ENCODE data around the gene SGSM2. TPM values are rescaled to one million over a fixed set of nuclear protein-coding genes. Genes with fewer than 3 reads are reported as not detected.

Gene SGSM2
- total and polyA plus RNA-seq, 10 donors, result 30.7 to 90.4 (median 69.6) TPM

DNA sequence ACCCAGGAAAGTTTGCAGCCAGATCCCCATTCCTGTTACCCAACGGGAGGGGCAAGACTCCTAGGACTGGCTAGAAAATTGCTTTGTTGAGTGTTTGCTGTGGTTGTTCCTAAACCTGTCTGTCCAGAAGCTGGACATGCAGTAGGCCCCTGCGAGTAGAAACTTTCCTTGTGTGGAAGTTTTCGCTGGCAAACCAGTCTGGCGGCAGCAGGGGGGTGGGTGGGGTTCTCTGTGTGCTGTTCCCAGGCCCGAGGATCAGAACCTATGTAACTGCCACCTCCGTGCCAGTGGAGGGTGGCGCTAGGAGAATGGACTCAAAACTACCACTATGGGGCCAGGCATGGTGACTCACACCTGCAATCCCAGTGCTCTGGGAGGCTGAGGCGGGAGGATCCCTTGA, 9.2 kb downstream of the SGSM2 start:
- H3K9me3 ChIP-seq, result no peaks in the 10 kb centered on the region
- TF ChIP-seq POLR2A (IDR thresholded peaks at IDR 0.05) (no peak), POLR2AphosphoS5 (IDR thresholded peaks at IDR 0.05) (no peak)
- TF ChIP-seq, protein P1, sequence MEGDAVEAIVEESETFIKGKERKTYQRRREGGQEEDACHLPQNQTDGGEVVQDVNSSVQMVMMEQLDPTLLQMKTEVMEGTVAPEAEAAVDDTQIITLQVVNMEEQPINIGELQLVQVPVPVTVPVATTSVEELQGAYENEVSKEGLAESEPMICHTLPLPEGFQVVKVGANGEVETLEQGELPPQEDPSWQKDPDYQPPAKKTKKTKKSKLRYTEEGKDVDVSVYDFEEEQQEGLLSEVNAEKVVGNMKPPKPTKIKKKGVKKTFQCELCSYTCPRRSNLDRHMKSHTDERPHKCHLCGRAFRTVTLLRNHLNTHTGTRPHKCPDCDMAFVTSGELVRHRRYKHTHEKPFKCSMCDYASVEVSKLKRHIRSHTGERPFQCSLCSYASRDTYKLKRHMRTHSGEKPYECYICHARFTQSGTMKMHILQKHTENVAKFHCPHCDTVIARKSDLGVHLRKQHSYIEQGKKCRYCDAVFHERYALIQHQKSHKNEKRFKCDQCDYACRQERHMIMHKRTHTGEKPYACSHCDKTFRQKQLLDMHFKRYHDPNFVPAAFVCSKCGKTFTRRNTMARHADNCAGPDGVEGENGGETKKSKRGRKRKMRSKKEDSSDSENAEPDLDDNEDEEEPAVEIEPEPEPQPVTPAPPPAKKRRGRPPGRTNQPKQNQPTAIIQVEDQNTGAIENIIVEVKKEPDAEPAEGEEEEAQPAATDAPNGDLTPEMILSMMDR (IDR thresholded peaks at IDR 0.05 in 8 of 11, conservative IDR thresholded peaks at IDR 0.05 in 3 of 11), result no peak
- H3K4me3 ChIP-seq, result no peak overlapping the region
- no peaks in the 10 kb centered on the region for H3K27me3 ChIP-seq (replicated peaks in 1 of 7)
- DNase-seq, result no peak
- H3K36me3 ChIP-seq, result peaks cover 0 to 57% (median 2%) of the 10 kb centered on the region in 6 donors
- H3K4me1 ChIP-seq, result peaks cover 0 to 10% (median 0%) of the 10 kb centered on the region in 6 donors
- no peak overlapping the region for H3K27ac ChIP-seq
- 90 to 98% (median 96%) methylated on average over 7 to 8 of the region's 8 CpGs for WGBS, 5 donors
- intact Hi-C loops (cut with DNase I; ENCODE audit: low total_unique reads), result no loop called here

DNA sequence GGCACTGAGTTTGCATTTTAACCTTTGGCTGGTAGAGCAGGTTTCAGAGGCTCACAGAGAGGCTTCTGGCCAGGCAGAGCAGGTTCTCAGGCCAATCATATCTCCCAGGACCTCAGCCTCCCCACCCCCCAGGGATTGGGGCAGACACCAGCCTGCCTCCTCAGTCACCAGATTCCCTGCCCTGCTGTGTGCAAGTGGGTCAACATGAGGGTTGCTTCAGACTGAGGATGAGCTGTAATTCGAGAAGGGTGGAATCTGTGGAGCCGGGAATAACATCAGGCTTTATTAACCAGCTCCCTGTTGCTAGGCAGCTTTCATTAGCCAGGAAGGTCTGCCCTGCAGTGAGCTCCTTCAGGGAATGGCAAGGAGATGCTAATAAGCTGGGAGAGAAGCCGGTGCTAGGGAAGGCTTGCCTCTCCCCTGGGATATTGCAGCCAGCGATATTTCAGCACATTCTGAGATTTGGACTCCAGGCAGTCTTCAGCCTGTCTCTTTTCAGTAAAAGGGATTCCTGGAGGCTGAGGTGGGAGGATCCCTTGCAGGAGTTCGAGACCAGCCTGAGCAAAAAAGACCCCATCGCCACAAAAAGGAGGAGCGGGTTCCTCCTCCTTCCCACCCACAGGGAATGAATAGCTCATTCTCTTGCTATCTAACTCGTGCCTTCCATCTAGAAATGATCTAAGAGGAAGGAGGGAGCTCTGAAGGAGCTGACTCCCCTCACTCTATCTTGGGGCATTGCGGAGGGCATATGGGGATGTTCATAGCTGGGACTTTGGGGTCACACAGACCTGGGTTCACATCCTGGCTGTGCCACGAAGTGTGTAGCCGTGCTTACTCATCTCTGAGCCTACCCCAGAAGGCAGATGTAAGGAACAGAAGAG, 10.7 kb downstream of the SGSM2 start:
- DNase-seq, result peak; percentile 28
- intact Hi-C loops (cut with DNase I; ENCODE audit: low total_unique reads), result no loop called here
- Histone ChIP-seq H3K4me3 (no peak overlapping the region), H3K36me3 (peaks cover 0 to 41% (median 2%) of the 10 kb centered on the region in 6 donors), H3K4me1 (peaks cover 2 to 10% (median 2%) of the 10 kb centered on the region in 6 donors), H3K27ac (no peak overlapping the region), H3K9me3 (no peaks in the 10 kb centered on the region), H3K27me3 (replicated peaks in 1 of 7) (no peaks in the 10 kb centered on the region)
- WGBS, 5 donors, result 79 to 92% (median 86%) methylated on average over 10 to 11 of the region's 11 CpGs
- no peak for TF ChIP-seq POLR2A (IDR thresholded peaks at IDR 0.05)
- TF ChIP-seq, protein P1 (IDR thresholded peaks at IDR 0.05 in 8 of 11, conservative IDR thresholded peaks at IDR 0.05 in 3 of 11), result no peak
- TF ChIP-seq POLR2AphosphoS5 (IDR thresholded peaks at IDR 0.05), result no peak

DNA sequence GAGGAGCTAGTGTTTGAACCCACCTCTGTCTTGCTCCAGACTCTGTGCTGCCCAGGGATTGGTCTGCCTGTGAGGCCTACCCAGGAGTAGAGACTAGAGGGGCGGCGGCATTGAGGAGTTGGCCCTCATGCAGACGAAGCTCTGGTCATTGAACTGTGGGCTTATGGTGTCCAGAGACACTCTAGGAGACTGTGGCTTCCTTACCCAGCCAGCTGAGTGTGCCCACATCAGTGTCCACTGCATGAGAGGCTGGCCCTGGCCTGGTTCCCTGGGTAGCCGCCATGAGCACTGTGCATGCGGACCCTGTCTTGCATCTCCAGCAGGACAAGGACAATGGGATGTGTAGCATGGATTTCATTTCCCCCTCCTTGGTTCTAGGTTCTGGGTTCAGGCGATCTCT, 14.0 kb downstream of the SGSM2 start:
- TF ChIP-seq POLR2AphosphoS5 (IDR thresholded peaks at IDR 0.05), result no peak
- WGBS, 5 donors, result 93 to 97% (median 95%) methylated on average over 6 of the region's 6 CpGs
- H3K27me3 ChIP-seq (replicated peaks in 1 of 7), result no peaks in the 10 kb centered on the region
- H3K36me3 ChIP-seq, result peaks cover 0 to 15% (median 0%) of the 10 kb centered on the region in 6 donors
- H3K4me3 ChIP-seq, result no peak overlapping the region
- intact Hi-C loops (cut with DNase I; ENCODE audit: low total_unique reads), result no loop called here
- H3K4me1 ChIP-seq, result peaks cover 4 to 18% (median 9%) of the 10 kb centered on the region in 6 donors
- peak; percentile 56 for DNase-seq
- no peaks in the 10 kb centered on the region for H3K9me3 ChIP-seq
- H3K27ac ChIP-seq, result no peak overlapping the region

DNA sequence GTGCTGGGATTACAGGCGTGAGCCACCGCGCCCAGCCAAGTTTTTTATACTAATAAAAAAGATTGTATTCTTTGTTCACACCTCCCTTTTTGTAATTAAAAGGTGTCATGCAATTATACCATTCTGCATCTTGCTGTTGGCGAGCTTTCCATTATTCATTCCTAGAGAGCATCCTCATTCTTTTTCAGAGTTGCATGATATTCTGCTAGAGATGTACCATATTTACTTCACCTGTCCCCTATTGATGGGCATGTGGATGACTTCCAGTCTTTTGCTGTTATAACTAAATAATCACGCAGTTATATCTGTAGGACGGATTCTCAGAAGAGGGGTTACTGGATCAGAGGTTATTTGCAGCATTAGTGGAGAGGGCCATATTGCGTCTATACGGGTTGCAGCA, 17.0 kb downstream of the SGSM2 start:
- intact Hi-C loops (cut with DNase I; ENCODE audit: low total_unique reads), result no loop called here
- H3K36me3 ChIP-seq, result peaks cover 0 to 16% (median 0%) of the 10 kb centered on the region in 6 donors
- peaks cover 4 to 18% (median 9%) of the 10 kb centered on the region in 6 donors for H3K4me1 ChIP-seq
- H3K9me3 ChIP-seq, result no peaks in the 10 kb centered on the region
- TF ChIP-seq POLR2A (IDR thresholded peaks at IDR 0.05) (no peak), POLR2AphosphoS5 (IDR thresholded peaks at IDR 0.05) (no peak)
- TF ChIP-seq, protein P1 (IDR thresholded peaks at IDR 0.05 in 8 of 11, conservative IDR thresholded peaks at IDR 0.05 in 3 of 11), result no peak
- no peak for DNase-seq
- peak overlapping the region in 1 of 8 donors; percentile 18 for H3K27ac ChIP-seq
- WGBS, 5 donors, result 85 to 95% (median 86%) methylated on average over 8 of the region's 8 CpGs
- no peak overlapping the region for H3K4me3 ChIP-seq
- no peaks in the 10 kb centered on the region for H3K27me3 ChIP-seq (replicated peaks in 1 of 7)
